Neuron (in vitro differentiated cells): ENCODE data around the gene C11orf58.

Experiments used
- H2AFZ ChIP-seq: one replicate; pipeline ENCODE4 v1.6.1; 2013; ENCODE audit warnings: low read depth, mild to moderate bottlenecking, inconsistent platforms, low read length, moderate library complexity
- H3K27me3 ChIP-seq: one replicate; pipeline ENCODE4 v1.6.1; 2013; ENCODE audit warnings: low read length; ENCODE audit not compliant: insufficient read depth
- H3K36me3 ChIP-seq: one replicate; pipeline ENCODE4 v1.6.1; 2013; ENCODE audit warnings: low read length; ENCODE audit not compliant: insufficient read depth
- H3K4me1 ChIP-seq: one replicate; pipeline ENCODE4 v1.6.1; 2013; ENCODE audit warnings: low read length; ENCODE audit not compliant: insufficient read depth
- H3K4me3 ChIP-seq: 2 replicates; pipeline ENCODE4 v1.5.1; 2013; ENCODE audit warnings: mild to moderate bottlenecking, low read length, moderate library complexity
- H3K9me3 ChIP-seq: one replicate; pipeline ENCODE4 v1.6.1; 2013; ENCODE audit warnings: low read length

The C11orf58 gene

DNA sequence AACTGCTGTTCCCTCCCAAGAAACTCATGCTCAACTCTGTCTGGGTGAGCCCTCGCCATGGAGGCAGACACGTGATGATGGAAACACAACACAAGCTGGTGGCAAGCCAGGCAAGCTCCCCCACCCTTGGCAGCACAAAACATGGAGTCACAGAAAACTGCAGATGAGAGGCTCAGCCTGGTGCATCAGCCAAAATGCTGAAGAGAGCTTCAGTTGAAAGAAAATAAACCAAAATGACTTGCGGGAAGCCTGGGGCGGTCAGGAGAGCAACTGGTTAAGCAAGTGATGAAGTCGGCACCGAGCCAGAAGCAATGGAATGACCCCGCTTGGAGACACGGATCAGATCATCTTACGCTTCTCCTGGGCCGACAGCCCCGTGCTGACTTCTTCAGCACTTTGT, 68.3 kb downstream of the C11orf58 start:
- H3K4me1 ChIP-seq: peaks cover 4% of the 10 kb centered on the region
- H3K27me3 ChIP-seq: no peaks in the 10 kb centered on the region
- no peak overlapping the region for H3K4me3 ChIP-seq
- peaks cover 20% of the 10 kb centered on the region for H3K36me3 ChIP-seq
- H3K9me3 ChIP-seq: no peaks in the 10 kb centered on the region
- no peak overlapping the region for H2AFZ ChIP-seq

DNA sequence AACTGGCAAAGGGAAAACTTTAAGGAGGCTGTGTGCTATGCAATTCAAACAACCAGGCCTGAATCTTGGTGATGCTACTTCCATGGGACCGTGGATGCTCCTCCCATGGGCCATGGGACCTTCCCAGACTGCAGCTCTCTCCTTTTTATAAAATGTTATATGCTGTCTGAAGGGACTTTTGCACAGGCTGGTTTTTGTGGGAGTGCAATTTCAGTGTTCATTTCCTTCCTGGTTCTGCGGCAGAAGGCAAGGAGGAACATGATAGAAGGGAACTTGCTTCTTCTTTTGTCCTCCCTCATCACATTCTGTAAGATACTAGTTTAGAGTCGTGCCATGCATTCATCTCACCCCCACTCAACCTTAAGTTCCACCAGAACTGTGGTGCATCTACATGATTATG, 68.9 kb downstream of the C11orf58 start:
- Histone ChIP-seq H3K4me1 (peaks cover 9% of the 10 kb centered on the region), H3K4me3 (no peak overlapping the region), H3K27me3 (no peaks in the 10 kb centered on the region), H3K9me3 (no peaks in the 10 kb centered on the region), H3K36me3 (peaks cover 16% of the 10 kb centered on the region), H2AFZ (no peak overlapping the region)
